HG03442 (cell line): ENCODE measurements around the gene AHSG.

ENCODE experiments used
- ATAC-seq: cut with Tn5 transposase; IDR thresholded peaks from one replicate; pipeline ENCODE4 v1.9.1; 2021; ENCODE audit warnings: mild to moderate bottlenecking, moderate library complexity; ENCODE audit not compliant: unreplicated experiment

The AHSG gene

GRCh38 chr3:186592682-186593081 lies 20.2 kb upstream of the AHSG start:
- ATAC-seq: no peak

GRCh38 chr3:186593862-186594261 lies 19.0 kb upstream of the AHSG start:
- ATAC-seq: no peak

GRCh38 chr3:186594591-186595113 lies 18.2 kb upstream of the AHSG start:
- ATAC-seq: no peak

- no peak for ATAC-seq
Observed at GRCh38 chr3:186596568-186597287, 16.1 kb upstream of the AHSG start.

GRCh38 chr3:186598108-186598784 lies 14.6 kb upstream of the AHSG start:
- ATAC-seq: no peak

GRCh38 chr3:186598794-186599141 lies 14.1 kb upstream of the AHSG start:
- no peak for ATAC-seq

GRCh38 chr3:186599142-186599784 lies 13.6 kb upstream of the AHSG start:
- no peak for ATAC-seq

GRCh38 chr3:186599785-186600166 lies 13.1 kb upstream of the AHSG start:
- no peak for ATAC-seq

- ATAC-seq: no peak
Observed at GRCh38 chr3:186600896-186601295, 12.0 kb upstream of the AHSG start.

GRCh38 chr3:186603159-186603558 lies 9.7 kb upstream of the AHSG start:
- no peak for ATAC-seq

GRCh38 chr3:186605078-186605477 lies 7.8 kb upstream of the AHSG start:
- no peak for ATAC-seq

GRCh38 chr3:186605561-186606545 lies 7.0 kb upstream of the AHSG start:
- no peak for ATAC-seq

- ATAC-seq: no peak
Observed at GRCh38 chr3:186608624-186609215, 4.1 kb upstream of the AHSG start.

GRCh38 chr3:186609247-186609868 lies 3.5 kb upstream of the AHSG start:
- no peak for ATAC-seq

- no peak for ATAC-seq
Observed at GRCh38 chr3:186612065-186612464, 795 bp upstream of the AHSG start.

- ATAC-seq: no peak
Observed at GRCh38 chr3:186613637-186614265, 891 bp downstream of the AHSG start.

- ATAC-seq: no peak
Observed at GRCh38 chr3:186614266-186614596, 1.4 kb downstream of the AHSG start.

GRCh38 chr3:186614597-186615483 lies 2.0 kb downstream of the AHSG start:
- ATAC-seq: no peak

GRCh38 chr3:186616299-186616617 lies 3.4 kb downstream of the AHSG start:
- ATAC-seq: no peak
